GM19351 (cell line): ENCODE measurements around the gene C1orf52.
"Not testable (repeated sequence)": the region's sequence is repeated elsewhere in the genome, so short reads cannot be mapped to it uniquely, and the experiment has no call there.

Source experiments
- ATAC-seq: cut with Tn5 transposase; IDR thresholded peaks from one replicate; pipeline ENCODE4 v1.9.1; 2021; ENCODE audit warnings: mild to moderate bottlenecking, moderate library complexity; ENCODE audit not compliant: unreplicated experiment

Gene C1orf52

GRCh38 chr1:85278853-85279314 is 19.4 kb upstream of the C1orf52 start:
- peak; percentile 17 for ATAC-seq

DNA sequence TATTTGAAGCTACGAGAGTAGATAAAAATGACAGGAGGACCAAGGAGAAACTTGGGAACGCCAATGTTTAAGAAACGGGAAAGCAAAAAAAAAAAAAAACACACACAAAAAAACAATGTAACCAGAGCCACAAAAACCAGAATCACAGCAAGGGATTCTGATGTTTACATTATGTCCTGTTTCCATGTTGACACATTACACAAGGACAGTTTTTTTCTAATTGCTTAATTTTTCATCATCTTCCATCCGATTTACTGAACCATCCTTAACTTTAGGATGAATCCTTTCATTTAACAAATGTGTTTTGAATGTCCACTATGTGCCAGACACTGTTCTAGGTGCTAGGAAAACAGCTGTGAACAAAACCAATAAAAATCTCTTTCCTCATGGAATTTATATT is 18.3 kb upstream of the C1orf52 start:
- ATAC-seq, result no peak

DNA sequence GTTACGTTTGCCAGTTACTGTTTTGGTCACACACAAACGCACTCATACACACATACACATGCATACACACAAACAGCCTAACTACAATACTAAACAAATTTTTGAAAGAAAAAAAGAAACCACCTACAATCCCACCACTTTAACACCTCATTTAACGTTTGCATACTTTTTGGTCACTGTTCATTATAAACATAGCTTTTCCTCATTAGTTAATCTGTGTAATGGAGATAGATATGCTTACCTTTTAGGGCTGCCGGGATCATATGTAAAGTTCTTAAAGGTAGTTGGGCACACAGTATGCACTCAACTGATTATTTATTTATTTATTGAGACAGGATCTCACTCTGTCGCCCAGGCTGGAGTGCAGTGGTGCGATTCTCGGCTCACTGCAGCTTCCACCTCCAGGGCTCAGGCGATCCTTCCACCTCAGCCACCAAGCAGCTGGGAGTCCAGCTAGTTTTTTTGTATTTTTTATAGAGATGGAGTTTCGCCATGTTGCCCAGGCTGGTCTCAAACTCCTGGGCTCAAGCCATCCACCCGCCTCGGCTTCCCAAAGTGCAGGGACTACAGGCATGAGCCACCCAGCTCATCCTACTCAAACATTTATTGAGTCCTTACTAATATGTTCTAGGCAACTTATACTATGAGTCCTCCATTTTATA is 17.6 kb upstream of the C1orf52 start:
- ATAC-seq, result no peak

DNA sequence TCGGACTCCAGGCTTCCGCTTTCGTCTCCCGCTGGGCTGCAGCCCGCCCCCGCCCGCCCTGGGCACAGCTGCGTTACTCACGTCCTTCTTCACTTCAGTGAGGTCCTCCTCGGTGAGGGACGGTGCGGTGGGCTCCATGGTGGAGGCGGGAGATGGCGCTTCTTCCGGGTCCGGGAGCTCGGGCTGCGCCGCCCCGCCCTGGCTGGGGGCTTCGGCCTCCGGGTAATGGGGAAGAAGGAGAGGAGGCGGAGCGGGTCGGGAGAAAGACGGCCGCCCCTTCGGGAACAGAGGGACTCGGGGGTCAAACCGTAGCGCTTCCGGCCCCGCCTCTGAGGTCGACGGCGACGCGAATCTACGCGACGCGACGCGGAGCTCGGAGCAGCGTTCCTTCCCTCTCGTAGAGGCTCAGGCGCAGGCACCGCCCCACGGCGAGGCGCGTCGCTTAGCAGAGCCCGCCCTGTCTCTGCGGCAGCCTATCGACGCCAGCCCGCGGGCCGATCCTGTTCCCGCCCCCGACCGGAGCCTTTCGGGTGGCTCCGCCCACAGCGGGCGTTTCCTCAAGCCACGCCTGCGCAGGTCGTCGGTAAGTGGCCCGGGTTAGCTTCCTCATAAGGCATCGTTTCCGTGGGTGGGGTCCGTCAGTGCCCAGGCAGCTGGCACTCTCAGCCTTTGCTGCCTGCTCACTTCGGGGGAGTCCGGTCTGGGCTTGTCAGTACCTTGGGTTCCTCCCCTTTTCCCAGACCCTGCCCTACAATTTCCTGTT is 16.9 kb upstream of the C1orf52 start, which contains the start of gene BCL10:
TSS of gene BCL10 (minus strand) at position 418 of the 763 bp plus-strand sequence. CDS start at position 138, 280 bp downstream.
- ATAC-seq, result peak; percentile 92

DNA sequence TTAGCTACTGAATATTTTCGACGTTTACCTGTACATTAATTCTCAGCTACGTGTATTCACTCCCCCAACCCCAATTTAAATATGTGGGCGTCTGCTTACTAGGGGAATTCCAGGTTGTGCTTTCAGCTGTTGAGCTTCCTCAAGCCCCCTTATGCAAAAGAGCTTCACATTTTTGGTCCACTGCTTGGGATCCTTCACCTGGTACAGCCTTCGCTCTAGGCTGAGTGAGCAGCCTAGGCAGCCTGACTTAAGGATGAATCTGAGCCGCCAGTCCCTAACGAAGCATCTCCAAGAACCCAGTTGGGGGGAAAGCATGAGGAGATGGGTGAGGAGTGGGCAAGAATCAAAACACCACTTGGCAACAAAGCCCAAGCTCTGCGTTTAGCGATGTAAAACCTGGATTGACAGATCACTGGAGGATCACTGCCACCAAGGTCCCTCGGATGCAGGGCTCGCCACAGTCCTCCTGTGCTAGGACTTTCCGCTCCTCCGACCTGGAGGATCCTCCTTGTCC is 16.3 kb upstream of the C1orf52 start:
- ATAC-seq, result no peak

DNA sequence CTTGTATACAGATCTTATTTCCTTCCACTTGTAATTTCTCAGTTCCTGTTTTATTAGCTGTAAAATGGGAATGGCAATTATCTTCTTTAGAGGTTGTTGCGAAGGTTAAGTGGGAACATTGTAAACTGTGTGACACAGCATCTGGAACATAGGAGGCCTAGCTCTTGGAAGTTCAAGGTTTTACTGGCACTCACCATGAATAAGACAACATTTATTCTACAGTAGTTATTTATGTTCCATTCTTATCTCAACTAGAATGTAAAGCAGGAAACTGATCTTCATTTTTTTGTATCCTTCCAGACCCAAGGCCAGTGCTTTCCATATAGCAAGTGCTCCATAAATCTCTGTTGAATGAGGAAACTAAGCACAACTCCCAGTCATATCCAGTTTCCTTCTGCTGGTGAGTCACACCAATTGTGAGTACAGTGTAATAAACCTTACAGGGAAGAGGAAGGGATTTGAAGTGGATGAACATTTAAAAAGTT is 15.5 kb upstream of the C1orf52 start:
- ATAC-seq, result no peak

DNA sequence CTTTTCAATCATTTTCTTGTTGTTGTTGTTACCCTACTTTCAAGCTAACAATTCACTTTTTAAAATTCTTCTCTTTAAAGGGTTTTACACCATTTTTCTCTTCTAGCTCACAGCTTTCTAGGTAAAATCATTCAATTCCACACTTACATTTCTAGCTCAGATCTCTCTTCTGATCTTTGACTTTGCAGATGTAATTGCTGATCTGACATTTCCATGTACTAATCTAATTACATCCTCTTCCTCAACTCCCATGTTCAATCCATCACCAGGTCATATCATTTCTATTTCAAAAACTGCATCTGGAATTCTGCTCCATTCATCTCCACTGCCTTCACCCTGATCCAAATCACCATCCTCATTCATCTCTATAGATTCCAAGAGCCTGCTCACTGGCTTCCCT is 13.9 kb upstream of the C1orf52 start:
- no peak for ATAC-seq

GRCh38 chr1:85268801-85269585 is 9.5 kb upstream of the C1orf52 start:
- ATAC-seq, result no peak

DNA sequence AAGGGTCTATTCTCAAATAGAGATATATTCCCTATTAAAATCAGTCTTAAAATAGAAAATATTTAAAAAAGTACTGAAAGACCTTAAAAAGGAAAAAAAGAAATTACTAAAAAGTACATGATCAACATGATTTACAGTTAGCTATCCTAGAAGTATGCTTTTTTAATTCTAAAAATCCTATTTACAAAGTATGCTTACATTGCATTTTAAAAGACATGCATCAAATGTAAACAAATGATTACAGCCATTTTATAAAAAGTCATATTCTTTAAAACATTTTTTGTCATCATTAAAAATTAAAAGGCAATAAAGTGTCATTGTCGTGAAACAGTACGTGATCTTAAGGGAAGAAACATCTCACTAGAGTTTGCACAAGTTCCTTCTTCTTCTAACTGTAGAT is 7.9 kb upstream of the C1orf52 start:
- ATAC-seq, result no peak

GRCh38 chr1:85264150-85264549 is 4.7 kb upstream of the C1orf52 start:
- no peak for ATAC-seq

- ATAC-seq, result no peak
Observed at GRCh38 chr1:85262985-85263384, 3.5 kb upstream of the C1orf52 start.

- peak; percentile 10 for ATAC-seq
Observed at GRCh38 chr1:85259912-85260274, 431 bp upstream of the C1orf52 start.

- ATAC-seq, result no peak
Observed at GRCh38 chr1:85258536-85259117, 835 bp downstream of the C1orf52 start.

DNA sequence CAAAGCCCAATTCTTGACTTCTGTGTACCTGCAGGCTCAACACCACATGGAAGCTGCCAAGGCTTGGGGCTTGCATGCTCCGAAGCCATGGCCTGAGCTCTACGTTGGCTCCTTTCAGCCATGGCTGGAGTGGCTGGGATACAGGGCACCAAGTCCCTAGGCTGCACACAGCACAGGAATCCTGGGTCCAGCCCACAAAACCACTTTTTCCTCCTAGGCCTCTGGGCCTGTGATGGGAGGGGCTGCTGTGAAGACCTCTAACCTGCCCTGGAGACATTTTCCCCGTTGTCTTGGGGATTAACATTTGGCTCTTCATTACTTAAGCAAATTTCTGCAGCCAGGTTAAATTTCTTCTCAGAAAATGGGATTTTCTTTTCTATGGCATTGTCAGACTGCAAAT is 10.4 kb downstream of the C1orf52 start:
- not testable (repeated sequence) for ATAC-seq

DNA sequence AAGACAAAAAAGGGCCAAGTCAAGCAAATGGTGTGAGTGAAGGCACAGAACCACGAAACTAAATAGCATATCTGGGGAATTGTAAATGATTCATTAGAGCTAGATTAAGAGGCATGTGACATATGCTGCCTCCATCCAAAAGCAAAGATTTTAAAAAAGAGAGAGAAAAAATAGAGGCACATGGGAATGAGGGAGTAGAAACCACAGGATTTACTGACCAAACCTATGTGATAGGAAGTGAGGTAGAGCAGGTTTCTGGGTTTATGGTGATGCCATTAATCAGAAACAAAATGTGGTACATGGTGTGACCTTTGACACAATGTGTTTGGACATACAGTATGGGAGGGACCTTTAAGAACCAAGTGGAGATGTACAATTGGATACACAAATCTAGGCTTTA is 13.6 kb downstream of the C1orf52 start:
- no peak for ATAC-seq

DNA sequence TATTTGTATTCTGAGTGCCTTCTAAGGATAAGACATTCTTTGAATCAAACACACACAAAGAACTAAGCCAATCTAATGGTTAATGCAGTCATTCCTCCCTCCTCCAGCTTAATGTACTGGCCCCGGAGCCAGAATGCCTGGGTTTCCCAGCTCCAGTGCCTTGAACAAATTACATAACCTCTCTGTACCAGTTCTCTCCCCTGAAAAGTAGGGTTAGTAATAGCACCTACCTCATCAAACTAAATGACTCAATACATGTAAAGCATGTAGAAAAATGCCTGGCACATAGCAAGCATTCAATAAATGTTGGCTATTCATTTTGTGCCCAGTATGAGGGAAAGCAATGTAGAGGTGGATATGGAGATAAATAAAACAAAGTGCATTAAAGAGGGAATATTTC is 14.0 kb downstream of the C1orf52 start:
- no peak for ATAC-seq

- no peak for ATAC-seq
Observed at GRCh38 chr1:85244271-85245061, 15.0 kb downstream of the C1orf52 start.

GRCh38 chr1:85243372-85243771 is 16.1 kb downstream of the C1orf52 start:
- ATAC-seq, result no peak

GRCh38 chr1:85240643-85241042 is 18.8 kb downstream of the C1orf52 start:
- no peak for ATAC-seq

GRCh38 chr1:85240174-85240601 is 19.3 kb downstream of the C1orf52 start:
- ATAC-seq, result peak; percentile 79
